Omental fat pad (tissue), 4 donors: ENCODE results near the gene INHBB. TPM values are rescaled to one million over a fixed set of nuclear protein-coding genes. Genes with fewer than 3 reads are reported as not detected.

Source experiments
- ATAC-seq: fragments of 150-250 bp; one replicate; pipeline ENCODE4 v1.9.1; 2016; ENCODE audit warnings: mild to moderate bottlenecking, moderate library complexity; ENCODE audit not compliant: low FRiP score
- DNase-seq: peaks from one replicate; pipeline ENCODE4 v3.0.0-alpha.2; 2019; ENCODE audit warnings: low spot score
- total RNA-seq, 4 donors: library from RNA; depleted of rRNA; stranded (reverse); fragments of >200 nt; gene quantifications; one replicate each; pipeline ENCODE4 v1.1.0, GENCODE V29; 2016
- TF ChIP-seq, protein P1 (sequence below), 3 donors: fragments of 450-650 bp; IDR thresholded peaks; one replicate each; pipeline ENCODE4 v1.5.1; 2016 to 2017; ENCODE audit warnings: antibody characterized with exemption in 3 of 3, mild to moderate bottlenecking in 3 of 3, moderate library complexity in 2 of 3

Gene INHBB
- total RNA-seq, 4 donors from 2014 or later = 6.7 to 59.8 (median 28.6) TPM

- no peak for DNase-seq
- TF ChIP-seq, protein P1, sequence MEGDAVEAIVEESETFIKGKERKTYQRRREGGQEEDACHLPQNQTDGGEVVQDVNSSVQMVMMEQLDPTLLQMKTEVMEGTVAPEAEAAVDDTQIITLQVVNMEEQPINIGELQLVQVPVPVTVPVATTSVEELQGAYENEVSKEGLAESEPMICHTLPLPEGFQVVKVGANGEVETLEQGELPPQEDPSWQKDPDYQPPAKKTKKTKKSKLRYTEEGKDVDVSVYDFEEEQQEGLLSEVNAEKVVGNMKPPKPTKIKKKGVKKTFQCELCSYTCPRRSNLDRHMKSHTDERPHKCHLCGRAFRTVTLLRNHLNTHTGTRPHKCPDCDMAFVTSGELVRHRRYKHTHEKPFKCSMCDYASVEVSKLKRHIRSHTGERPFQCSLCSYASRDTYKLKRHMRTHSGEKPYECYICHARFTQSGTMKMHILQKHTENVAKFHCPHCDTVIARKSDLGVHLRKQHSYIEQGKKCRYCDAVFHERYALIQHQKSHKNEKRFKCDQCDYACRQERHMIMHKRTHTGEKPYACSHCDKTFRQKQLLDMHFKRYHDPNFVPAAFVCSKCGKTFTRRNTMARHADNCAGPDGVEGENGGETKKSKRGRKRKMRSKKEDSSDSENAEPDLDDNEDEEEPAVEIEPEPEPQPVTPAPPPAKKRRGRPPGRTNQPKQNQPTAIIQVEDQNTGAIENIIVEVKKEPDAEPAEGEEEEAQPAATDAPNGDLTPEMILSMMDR (IDR thresholded peaks at IDR 0.05) = no peak
- ATAC-seq = no peak
Observed at GRCh38 chr2:120373424-120373823, 27.5 kb downstream of the INHBB start.

DNA sequence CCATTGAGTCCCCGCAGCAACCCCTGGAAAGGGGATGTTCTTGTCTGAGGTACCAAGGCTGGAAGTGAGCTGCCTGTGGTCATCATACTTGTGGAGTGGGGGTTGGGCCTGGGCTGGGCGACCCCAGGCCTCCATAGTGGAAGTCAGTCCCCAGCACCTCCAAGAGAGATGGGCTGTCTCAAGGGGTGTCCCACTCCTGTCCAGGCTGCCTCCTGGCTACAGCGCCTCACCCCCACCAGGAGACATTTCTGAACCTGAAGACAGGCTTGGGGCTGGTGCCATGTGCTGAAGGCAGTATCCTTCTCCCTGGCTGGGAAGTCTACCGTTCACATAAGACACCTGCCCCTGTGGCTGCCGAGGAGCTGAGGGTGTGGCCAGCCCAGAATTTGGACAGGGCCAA, 28.9 kb downstream of the INHBB start:
- DNase-seq = no peak
- TF ChIP-seq, protein P1 (IDR thresholded peaks at IDR 0.05) = no peak
- ATAC-seq = no peak

GRCh38 chr2:120375251-120376020, 29.5 kb downstream of the INHBB start:
- TF ChIP-seq, protein P1 (IDR thresholded peaks at IDR 0.05) = no peak
- DNase-seq = no peak
- ATAC-seq = no peak

- ATAC-seq (no peak), DNase-seq (no peak)
- TF ChIP-seq, protein P1 (IDR thresholded peaks at IDR 0.05) = no peak
Observed at GRCh38 chr2:120376101-120376500, 30.2 kb downstream of the INHBB start.

DNA sequence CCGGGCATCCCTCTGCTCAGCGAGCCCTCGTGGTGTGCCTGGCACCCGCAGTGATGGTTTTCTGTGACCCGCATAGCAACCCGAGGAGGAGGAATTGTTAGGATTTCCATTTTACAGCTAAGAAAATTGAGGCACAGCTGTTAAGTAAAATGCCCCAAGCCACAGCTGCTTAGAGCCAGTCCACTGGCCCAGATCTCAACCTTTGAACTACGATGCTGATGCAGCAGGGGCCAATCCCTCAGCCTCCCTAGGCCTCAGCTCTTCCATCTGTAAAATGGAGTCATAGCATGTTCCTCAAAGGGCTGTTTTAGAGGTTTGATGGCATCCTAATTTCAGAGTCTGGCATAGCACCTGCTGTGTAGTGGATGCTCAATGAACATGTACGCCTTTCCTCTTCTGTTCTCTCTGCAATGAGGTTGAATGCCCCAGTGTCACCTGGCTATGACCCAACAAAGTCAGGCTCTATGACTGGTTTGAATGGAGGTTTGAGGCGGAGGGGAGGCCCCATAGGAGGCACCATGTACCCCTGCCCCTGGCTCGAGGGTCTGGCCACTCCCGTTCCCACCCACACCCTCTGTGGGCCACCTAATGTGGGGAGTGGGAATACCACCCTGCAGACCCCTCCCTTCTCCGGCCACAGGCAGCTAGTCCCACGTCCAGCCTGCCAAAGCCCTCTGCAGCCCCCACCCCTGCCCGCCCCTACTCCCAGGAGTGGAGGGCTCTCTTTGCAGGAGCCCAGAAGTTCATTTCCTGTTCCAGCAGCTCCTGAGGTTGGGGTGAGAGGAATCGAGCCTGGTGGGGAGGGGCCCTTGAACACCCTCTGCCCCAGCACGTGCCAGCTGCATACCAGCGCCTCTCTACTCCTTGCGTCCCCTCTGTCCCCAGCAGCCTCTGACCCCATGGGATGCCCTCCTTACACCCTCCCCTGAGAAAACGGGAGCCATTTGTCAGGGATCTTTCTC, 31.0 kb downstream of the INHBB start:
- TF ChIP-seq, protein P1 (IDR thresholded peaks at IDR 0.05) = no peak
- ATAC-seq (no peak), DNase-seq (no peak)

DNA sequence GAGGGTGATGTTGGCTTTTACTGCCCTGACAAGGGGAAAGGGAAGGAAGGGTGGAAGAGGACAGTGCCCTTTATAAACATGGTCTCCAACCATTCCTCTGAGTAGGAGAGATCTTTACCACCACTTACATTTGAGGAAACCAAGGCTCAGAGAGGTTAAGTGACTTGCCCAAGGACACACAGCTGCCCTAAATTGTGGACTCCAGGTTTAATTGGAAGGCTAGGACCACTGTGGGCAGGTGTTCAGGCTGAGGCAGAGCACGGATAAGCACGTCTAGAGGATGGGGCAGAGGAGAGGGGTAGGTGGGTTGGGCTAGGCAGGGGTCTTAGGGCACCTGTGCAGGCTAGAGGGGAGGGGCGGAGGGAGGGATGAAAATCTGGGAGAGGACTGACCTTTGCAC, 32.7 kb downstream of the INHBB start:
- no peak for DNase-seq
- no peak for ATAC-seq
- TF ChIP-seq, protein P1 (IDR thresholded peaks at IDR 0.05) = no peak
